ENCODE results near the gene CCL15. TPM values are rescaled to one million over a fixed set of nuclear protein-coding genes. Genes with fewer than 3 reads are reported as not detected.
"Not testable (repeated sequence)": the region's sequence is repeated elsewhere in the genome, so short reads cannot be mapped to it uniquely, and the experiment has no call there.

CCL15 gene
- total RNA-seq, 1 donor from 2014 or later: not detected

DNA sequence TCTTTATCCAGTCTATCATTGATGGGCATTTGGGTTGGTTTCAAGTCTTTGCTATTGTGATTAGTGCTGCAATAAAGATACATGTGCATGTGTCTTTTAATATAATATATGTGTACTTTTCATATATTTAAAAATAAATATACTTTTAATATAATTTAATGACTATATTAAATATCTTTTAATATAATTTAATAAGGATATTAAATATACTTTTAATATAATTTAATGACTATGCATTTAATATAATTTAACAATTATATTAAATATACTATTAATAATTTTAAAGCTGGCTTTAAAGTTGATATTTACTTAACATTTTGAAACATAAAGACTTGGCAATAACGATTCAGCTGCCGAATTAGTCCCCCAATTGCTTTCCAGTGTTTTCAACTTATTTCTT is 15.2 kb upstream of the CCL15 start:
- peaks cover 21% of the 10 kb centered on the region for H3K27me3 Mint-ChIP-seq (ENCODE audit: unreplicated experiment)
- H3K4me3 Mint-ChIP-seq (ENCODE audit: unreplicated experiment): no peak overlapping the region
- H3K36me3 Mint-ChIP-seq (ENCODE audit: unreplicated experiment): no peaks in the 10 kb centered on the region
- no peaks in the 10 kb centered on the region for H3K4me1 Mint-ChIP-seq (ENCODE audit: unreplicated experiment)
- TF ChIP-seq CTCF (IDR thresholded peaks at IDR 0.05): no peak
- DNase-seq (ENCODE audit: extremely low spot score, unreplicated experiment): no peak
- peaks cover 4% of the 10 kb centered on the region for H3K9me3 Mint-ChIP-seq (ENCODE audit: unreplicated experiment)
- H3K27ac Mint-ChIP-seq (ENCODE audit: unreplicated experiment): no peak overlapping the region

GRCh38 chr17:36015895-36016294 is 14.5 kb upstream of the CCL15 start:
- H3K4me3 Mint-ChIP-seq (ENCODE audit: unreplicated experiment); H3K36me3 Mint-ChIP-seq (ENCODE audit: unreplicated experiment); H3K27ac Mint-ChIP-seq (ENCODE audit: unreplicated experiment); DNase-seq (ENCODE audit: extremely low spot score, unreplicated experiment); H3K9me3 Mint-ChIP-seq (ENCODE audit: unreplicated experiment); H3K4me1 Mint-ChIP-seq (ENCODE audit: unreplicated experiment): not testable (repeated sequence)
- H3K27me3 Mint-ChIP-seq (ENCODE audit: unreplicated experiment): peaks cover 17% of the 10 kb centered on the region

DNA sequence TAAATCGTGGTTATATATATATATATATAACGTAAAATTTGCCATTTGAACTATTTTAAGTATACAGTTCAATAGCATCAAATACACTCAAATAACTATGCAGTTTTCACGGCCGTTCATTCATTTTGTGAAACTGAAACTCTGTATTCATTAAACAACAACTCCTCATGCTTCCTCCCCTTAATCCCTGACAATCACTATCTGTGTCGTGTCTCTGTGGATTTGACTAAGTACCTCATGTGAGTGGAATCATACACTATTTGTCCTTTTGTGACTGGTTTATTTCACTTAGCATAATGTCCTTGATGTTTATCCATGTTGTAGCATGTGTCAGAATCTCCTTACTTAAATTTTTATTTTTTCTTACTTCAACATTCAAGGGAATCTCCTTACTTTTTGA is 13.6 kb upstream of the CCL15 start:
- no peak for DNase-seq (ENCODE audit: extremely low spot score, unreplicated experiment)
- peaks cover 7% of the 10 kb centered on the region for H3K27me3 Mint-ChIP-seq (ENCODE audit: unreplicated experiment)

DNA sequence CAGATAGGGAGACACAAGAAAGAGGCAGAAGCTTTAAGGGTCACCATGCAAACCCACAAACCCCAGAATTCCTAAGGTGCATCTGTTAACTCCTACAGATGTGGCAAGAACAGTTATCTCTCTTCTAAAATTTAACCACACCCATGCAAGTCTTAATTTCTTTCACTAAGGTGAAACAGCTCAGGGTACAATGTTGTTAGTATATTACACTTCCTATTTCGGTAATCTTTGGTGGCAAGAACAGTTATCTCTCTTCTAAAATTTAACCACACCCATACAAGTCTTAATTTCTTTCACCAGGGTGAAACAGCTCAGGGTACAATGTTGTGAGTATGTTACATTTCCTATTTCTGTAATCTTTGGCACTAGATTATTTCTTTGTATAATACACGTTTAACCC is 9.8 kb upstream of the CCL15 start:
- H3K27me3 Mint-ChIP-seq (ENCODE audit: unreplicated experiment): no peaks in the 10 kb centered on the region
- H3K27ac Mint-ChIP-seq (ENCODE audit: unreplicated experiment): no peak overlapping the region
- no peak for TF ChIP-seq CTCF (IDR thresholded peaks at IDR 0.05)
- H3K36me3 Mint-ChIP-seq (ENCODE audit: unreplicated experiment): no peaks in the 10 kb centered on the region
- peaks cover 4% of the 10 kb centered on the region for H3K9me3 Mint-ChIP-seq (ENCODE audit: unreplicated experiment)
- H3K4me1 Mint-ChIP-seq (ENCODE audit: unreplicated experiment): no peaks in the 10 kb centered on the region
- no peak overlapping the region for H3K4me3 Mint-ChIP-seq (ENCODE audit: unreplicated experiment)
- DNase-seq (ENCODE audit: extremely low spot score, unreplicated experiment): no peak

More for the DNA sequence above, 13.6 kb upstream of the CCL15 start:
- no peak for TF ChIP-seq CTCF (IDR thresholded peaks at IDR 0.05)
- Mint-ChIP-seq H3K36me3 (ENCODE audit: unreplicated experiment) (no peaks in the 10 kb centered on the region), H3K27ac (ENCODE audit: unreplicated experiment) (no peak overlapping the region), H3K4me3 (ENCODE audit: unreplicated experiment) (no peak overlapping the region), H3K9me3 (ENCODE audit: unreplicated experiment) (peaks cover 4% of the 10 kb centered on the region), H3K4me1 (ENCODE audit: unreplicated experiment) (no peaks in the 10 kb centered on the region)

DNA sequence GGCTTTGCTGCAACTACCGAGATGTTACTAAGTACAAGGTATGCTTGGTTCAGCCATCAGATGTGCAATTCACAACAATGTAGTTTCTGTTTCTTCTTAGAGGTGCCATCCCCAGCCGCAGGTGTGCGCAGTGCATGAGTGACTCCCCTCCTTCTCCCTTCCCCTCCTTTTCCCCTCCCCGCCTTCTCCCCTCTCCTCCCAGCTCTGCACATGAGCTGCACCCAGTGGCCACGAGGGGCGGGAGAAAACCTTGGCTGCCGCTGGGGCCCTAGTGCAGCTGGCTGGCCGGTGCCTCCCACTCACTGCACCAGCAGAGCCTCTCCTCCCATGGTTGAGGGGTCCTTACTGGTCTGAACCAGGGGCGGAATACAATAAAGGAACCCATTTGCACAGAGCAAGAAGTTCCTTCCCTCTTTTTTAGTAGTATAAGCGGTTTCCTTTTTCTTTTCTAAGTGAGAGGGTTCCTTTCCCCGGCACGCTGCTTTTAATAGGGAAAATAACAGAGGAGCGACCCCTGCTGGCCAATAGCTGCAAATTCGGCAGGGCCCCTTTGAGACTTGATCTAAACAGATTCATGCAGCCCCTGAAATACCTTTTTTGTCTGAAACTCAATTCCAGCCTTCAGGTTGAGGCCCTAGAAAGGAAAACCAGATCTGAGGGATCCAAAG is 7.8 kb upstream of the CCL15 start:
- H3K9me3 Mint-ChIP-seq (ENCODE audit: unreplicated experiment): peaks cover 4% of the 10 kb centered on the region
- H3K4me3 Mint-ChIP-seq (ENCODE audit: unreplicated experiment): no peak overlapping the region
- peak; percentile 42 for TF ChIP-seq CTCF (IDR thresholded peaks at IDR 0.05)
- no peaks in the 10 kb centered on the region for H3K4me1 Mint-ChIP-seq (ENCODE audit: unreplicated experiment)
- no peaks in the 10 kb centered on the region for H3K36me3 Mint-ChIP-seq (ENCODE audit: unreplicated experiment)
- no peak for DNase-seq (ENCODE audit: extremely low spot score, unreplicated experiment)
- no peak overlapping the region for H3K27ac Mint-ChIP-seq (ENCODE audit: unreplicated experiment)
- H3K27me3 Mint-ChIP-seq (ENCODE audit: unreplicated experiment): peaks cover 3% of the 10 kb centered on the region
